ENCODE measurements around the gene VCL.
A peak's percentile ranks its signal among the peaks of the same experiment; 100 is the strongest.

Gene VCL

GRCh38 chr10:73997787-73998622 is at the start of gene VCL:
Gene VCL, plus strand, starts transcription at chr10:73998116. Its CDS starts 92 bp downstream, at chr10:73998208.
- Histone ChIP-seq H3K27me3 (no peaks in the 10 kb centered on the region), H3K9ac (peak within 1 kb of the TSS; percentile 84 to 92 (median 87)), H3K4me1 (peaks cover 45 to 64% (median 56%) of the 10 kb centered on the region in 10 experiments), H3K36me3 (peaks cover 0 to 19% (median 11%) of the 10 kb centered on the region in 11 experiments; a peak in 7 of 22 replicates), H3K4me2 (peak within 1 kb of the TSS; percentile 87 to 100 (median 95)), H4K20me1 (peaks cover 0 to 37% (median 16%) of the 10 kb centered on the region in 11 experiments; a peak in 10 of 22 replicates), H3K9me3 (replicated peaks in 1 of 11) (no peaks in the 10 kb centered on the region), H3K4me3 (peak within 1 kb of the TSS; percentile 87 to 99 (median 94)), H3K27ac (peak within 1 kb of the TSS; percentile 48 to 91 (median 83))
- no peak for TF ChIP-seq Cebpa-rat (IDR thresholded peaks at IDR 0.05)

GRCh38 chr10:73948947-73949633 is 48.8 kb upstream of the VCL start:
- no peak overlapping the region for H3K27ac ChIP-seq
- peaks cover 15 to 23% (median 18%) of the 10 kb centered on the region in 11 experiments for H3K9me3 ChIP-seq (replicated peaks in 1 of 11)
- no peak overlapping the region for H3K9ac ChIP-seq
- H4K20me1 ChIP-seq = no peaks in the 10 kb centered on the region
- H3K4me3 ChIP-seq = no peak overlapping the region
- no peak for TF ChIP-seq Cebpa-rat (IDR thresholded peaks at IDR 0.05)
- H3K4me1 ChIP-seq = peaks cover 9 to 22% (median 13%) of the 10 kb centered on the region in 10 experiments
- no peak overlapping the region for H3K4me2 ChIP-seq
- no peaks in the 10 kb centered on the region for H3K36me3 ChIP-seq
- no peaks in the 10 kb centered on the region for H3K27me3 ChIP-seq

- Histone ChIP-seq H4K20me1 (no peaks in the 10 kb centered on the region), H3K4me2 (no peak overlapping the region), H3K9me3 (replicated peaks in 1 of 11) (peaks cover 2 to 10% (median 5%) of the 10 kb centered on the region in 11 experiments; a peak in 20 of 22 replicates), H3K27ac (no peak overlapping the region), H3K36me3 (no peaks in the 10 kb centered on the region), H3K4me3 (no peak overlapping the region), H3K27me3 (no peaks in the 10 kb centered on the region; a peak in 1 of 22 replicates), H3K9ac (no peak overlapping the region), H3K4me1 (peaks cover 17 to 35% (median 26%) of the 10 kb centered on the region in 10 experiments)
- TF ChIP-seq Cebpa-rat (IDR thresholded peaks at IDR 0.05) = no peak
Measured at GRCh38 chr10:73950155-73950948, 47.6 kb upstream of the VCL start.

GRCh38 chr10:73953665-73954064 is 44.3 kb upstream of the VCL start:
- Histone ChIP-seq H3K27ac (peak overlapping the region in 8 of 11 experiments; percentile 20 to 88 (median 40); a peak in 13 of 22 replicates), H3K9me3 (replicated peaks in 1 of 11) (no peaks in the 10 kb centered on the region), H3K4me3 (no peak overlapping the region), H3K4me1 (peaks cover 48 to 66% (median 59%) of the 10 kb centered on the region in 10 experiments), H3K4me2 (peak overlapping the region; percentile 45 to 96 (median 78); a peak in 21 of 22 replicates), H3K36me3 (no peaks in the 10 kb centered on the region), H3K9ac (no peak overlapping the region), H4K20me1 (peaks cover 0 to 6% (median 0%) of the 10 kb centered on the region in 11 experiments; a peak in 2 of 22 replicates), H3K27me3 (no peaks in the 10 kb centered on the region; a peak in 1 of 22 replicates)
- peak in 2 of 11 experiments; percentile 15 to 26; a peak in 1 of 22 replicates for TF ChIP-seq Cebpa-rat (IDR thresholded peaks at IDR 0.05)

GRCh38 chr10:73954737-73955136 is 43.2 kb upstream of the VCL start:
- H3K4me1 ChIP-seq = peaks cover 59 to 77% (median 70%) of the 10 kb centered on the region in 10 experiments

GRCh38 chr10:73955719-73956118 is 42.2 kb upstream of the VCL start:
- peak overlapping the region in 8 of 10 experiments; percentile 18 to 52 (median 37); a peak in 7 of 20 replicates for H3K4me3 ChIP-seq
- H3K4me2 ChIP-seq = peak overlapping the region; percentile 73 to 96 (median 88)
- H3K4me1 ChIP-seq = peaks cover 65 to 79% (median 76%) of the 10 kb centered on the region in 10 experiments
- no peaks in the 10 kb centered on the region for H3K36me3 ChIP-seq
- H3K9me3 ChIP-seq (replicated peaks in 1 of 11) = no peaks in the 10 kb centered on the region
- H3K27ac ChIP-seq = peak overlapping the region; percentile 57 to 90 (median 83); a peak in 21 of 22 replicates
- H3K27me3 ChIP-seq = no peaks in the 10 kb centered on the region; a peak in 2 of 22 replicates
- H4K20me1 ChIP-seq = peaks cover 0 to 6% (median 0%) of the 10 kb centered on the region in 11 experiments; a peak in 2 of 22 replicates
- H3K9ac ChIP-seq = peak overlapping the region; percentile 53 to 80 (median 73); a peak in 20 of 22 replicates
- TF ChIP-seq Cebpa-rat (IDR thresholded peaks at IDR 0.05) = no peak

More at GRCh38 chr10:73954737-73955136, 43.2 kb upstream of the VCL start:
- H3K9me3 ChIP-seq (replicated peaks in 1 of 11) = no peaks in the 10 kb centered on the region
- H3K36me3 ChIP-seq = no peaks in the 10 kb centered on the region
- no peak overlapping the region for H3K9ac ChIP-seq
- no peaks in the 10 kb centered on the region; a peak in 1 of 22 replicates for H3K27me3 ChIP-seq
- H3K4me3 ChIP-seq = no peak overlapping the region
- no peak for TF ChIP-seq Cebpa-rat (IDR thresholded peaks at IDR 0.05)
- H3K4me2 ChIP-seq = peak overlapping the region; percentile 65 to 96 (median 85); a peak in 20 of 22 replicates
- H4K20me1 ChIP-seq = peaks cover 0 to 6% (median 0%) of the 10 kb centered on the region in 11 experiments; a peak in 2 of 22 replicates
- peak overlapping the region in 6 of 11 experiments; percentile 78 to 88 (median 83); a peak in 10 of 22 replicates for H3K27ac ChIP-seq

- Histone ChIP-seq H3K27ac (peak overlapping the region; percentile 65 to 90 (median 83); a peak in 21 of 22 replicates), H3K9me3 (replicated peaks in 1 of 11) (no peaks in the 10 kb centered on the region), H3K4me2 (peak overlapping the region; percentile 73 to 96 (median 88)), H3K36me3 (no peaks in the 10 kb centered on the region), H3K4me3 (peak overlapping the region; percentile 23 to 52 (median 37); a peak in 15 of 20 replicates), H3K9ac (peak overlapping the region; percentile 59 to 80 (median 73)), H3K27me3 (no peaks in the 10 kb centered on the region; a peak in 2 of 22 replicates), H4K20me1 (peaks cover 0 to 6% (median 0%) of the 10 kb centered on the region in 11 experiments; a peak in 2 of 22 replicates), H3K4me1 (peaks cover 65 to 83% (median 76%) of the 10 kb centered on the region in 10 experiments)
- no peak for TF ChIP-seq Cebpa-rat (IDR thresholded peaks at IDR 0.05)
Measured at GRCh38 chr10:73956476-73957359, 41.2 kb upstream of the VCL start.

Data from BLaER1 treated with 17β-estradiol and CSF1 and Interleukin-3, amounts not matched to agents 10 nM and 100 nM (cell line).